CD4-positive, alpha-beta T cell treated with Interferon gamma for 1 hour (primary cell): ENCODE data around the gene SLC44A3.
"Not testable (repeated sequence)": the region's sequence is repeated elsewhere in the genome, so short reads cannot be mapped to it uniquely, and the experiment has no call there.

Experiments
- DNase-seq: peaks from one replicate; pipeline ENCODE4 v3.0.0-alpha.2; 2020

Gene SLC44A3

DNA sequence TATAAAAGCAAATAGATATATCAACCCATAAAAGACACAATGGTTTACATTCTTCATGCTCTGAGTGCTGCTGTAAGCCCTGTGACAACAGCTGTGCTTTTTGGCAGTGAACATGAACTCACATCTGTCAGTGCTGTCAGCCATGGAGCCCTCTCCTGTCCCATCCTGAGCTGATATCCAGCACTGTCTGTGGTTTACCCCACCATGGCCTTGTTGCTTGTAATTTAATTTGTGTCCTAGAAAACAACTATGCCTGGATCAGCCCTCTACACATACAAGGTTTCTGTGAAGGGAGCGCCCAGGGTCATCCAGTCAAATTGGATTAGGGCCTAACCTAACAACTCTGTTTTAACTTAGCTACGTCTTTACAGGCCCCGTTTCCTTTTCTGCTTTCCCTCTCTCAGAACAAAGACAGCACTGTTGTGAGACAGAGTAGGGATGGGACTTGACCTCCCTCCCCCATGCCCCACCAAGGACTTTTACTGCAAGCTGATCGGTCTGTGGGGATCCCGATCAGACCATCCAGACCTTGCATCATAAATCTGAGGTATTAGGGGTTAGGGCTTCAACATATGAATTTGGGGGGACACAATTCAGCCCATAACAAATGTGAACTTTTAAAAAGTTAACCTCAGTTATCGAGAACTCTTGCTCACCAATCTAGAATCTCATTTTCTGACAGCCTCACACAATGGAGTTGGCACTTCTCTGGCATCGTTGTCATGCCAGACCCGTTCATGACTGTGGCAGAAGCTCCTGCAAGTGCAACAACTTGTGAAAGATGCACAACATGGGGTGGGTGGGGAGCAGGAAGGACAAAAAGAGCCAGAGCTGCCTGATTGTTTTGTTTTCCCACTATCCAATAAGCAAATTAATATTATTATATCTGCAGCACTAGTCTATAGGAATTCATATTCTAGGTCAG lies 16.4 kb upstream of the SLC44A3 start:
- no peak for DNase-seq

DNA sequence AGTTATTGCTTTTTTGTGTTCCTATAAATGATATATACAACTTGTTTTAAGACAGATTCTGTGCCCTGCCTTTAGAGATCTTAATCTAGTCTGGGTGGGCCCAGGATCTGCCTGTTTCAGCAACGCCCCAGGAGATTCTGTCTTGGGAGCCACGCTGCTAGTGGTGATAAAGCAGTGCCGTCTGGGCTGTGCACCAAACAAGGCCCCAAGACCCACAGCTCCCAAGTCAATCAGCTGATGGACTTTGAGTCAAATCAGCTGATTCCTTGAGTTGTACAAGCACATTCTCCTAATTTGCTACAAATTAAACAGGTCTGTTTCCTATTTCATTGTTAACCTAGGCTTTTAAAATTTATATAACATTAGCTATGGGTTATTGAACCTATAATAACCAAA lies 15.7 kb upstream of the SLC44A3 start:
- no peak for DNase-seq

DNA sequence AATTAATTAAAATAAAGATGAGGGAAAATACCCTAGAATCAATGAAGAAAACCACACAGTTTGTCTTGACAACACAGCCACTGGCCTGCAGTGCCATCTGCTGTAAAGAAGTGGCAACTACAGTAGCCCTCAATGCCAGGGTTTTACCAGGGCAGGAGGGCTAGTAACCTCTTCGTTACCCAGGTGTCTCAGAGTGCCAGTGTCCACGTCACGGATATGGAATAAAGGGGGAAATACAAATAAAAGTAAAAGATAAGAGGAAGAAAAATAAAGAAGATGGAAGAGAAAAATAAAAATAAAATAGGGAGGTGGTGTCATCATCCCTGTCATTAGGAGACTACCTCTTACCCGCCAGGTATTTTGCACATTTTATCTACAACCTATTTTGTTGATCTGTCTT lies 14.2 kb upstream of the SLC44A3 start:
- DNase-seq, result peak; percentile 36

DNA sequence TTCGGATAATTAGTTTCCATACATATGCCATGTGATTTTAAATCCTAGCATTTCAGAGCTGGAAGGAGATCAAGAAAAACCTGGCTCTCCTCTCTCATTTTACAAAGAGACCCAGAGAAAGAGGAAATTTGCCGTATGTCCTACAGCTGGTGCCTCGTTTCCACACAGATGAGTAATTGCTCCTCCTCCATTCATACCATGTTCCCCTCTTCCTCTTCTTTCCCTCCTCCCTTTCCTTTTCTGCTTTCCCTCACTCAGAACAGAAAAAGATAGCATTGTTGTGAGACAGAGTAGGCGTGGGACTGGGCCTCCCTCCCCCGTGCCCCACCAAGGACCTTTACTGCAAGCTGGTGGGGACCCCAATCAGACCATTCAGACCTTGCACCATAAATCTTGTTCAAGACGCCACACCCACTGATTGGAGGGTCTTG lies 13.7 kb upstream of the SLC44A3 start:
- no peak for DNase-seq

DNA sequence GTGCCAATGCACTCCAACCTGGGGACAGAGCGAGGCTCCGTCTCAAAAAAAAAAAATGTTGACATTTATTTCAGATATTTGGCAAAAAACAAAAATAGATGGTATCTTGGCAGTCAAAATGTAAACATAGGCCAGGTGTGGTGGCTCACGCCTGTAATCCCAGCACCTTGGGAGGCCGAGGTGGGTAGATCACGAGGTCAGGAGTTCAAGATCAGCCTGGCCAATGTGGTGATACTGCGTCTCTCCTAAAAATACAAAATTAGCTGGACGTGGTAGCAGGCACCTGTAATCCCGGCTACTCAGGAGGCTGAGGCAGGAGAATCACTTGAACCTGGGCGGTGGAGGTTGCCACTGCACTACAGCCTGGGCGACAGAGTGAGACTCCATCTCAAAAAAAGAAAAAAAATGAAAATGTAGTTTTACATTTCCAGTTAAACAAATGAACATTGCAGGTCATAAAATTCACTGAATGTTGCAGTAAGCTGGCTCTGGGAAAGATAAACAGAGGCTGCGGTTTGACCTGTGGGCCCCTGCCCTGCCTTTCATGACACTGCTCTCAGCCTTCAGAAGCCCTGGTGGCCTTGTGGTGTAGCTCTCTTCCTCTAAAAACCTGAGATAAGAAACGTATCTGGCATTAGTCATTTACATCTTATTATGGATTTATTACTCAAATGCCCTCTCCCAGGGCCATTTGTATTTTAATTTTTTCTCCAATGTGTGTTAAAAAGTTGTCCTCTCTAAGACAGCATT lies 12.2 kb upstream of the SLC44A3 start:
- no peak for DNase-seq

DNA sequence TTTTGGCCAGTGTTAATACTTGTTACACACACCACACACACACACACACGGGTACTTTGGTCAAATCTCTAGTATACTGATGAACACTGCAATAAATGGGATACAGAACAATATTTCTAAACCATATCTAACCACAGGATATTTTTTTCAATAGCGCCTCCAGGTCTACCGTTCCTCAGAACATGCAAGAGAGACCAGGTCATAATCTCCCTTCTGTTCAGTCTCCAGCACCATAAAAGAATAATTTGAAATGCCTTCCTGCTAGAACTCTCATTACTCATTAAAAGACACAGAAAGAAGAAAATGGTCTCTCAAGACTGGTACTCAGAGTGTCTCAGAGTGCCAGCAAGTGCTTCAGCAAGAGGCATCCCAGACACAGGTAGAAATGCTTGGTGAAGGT lies 11.5 kb upstream of the SLC44A3 start:
- no peak for DNase-seq

DNA sequence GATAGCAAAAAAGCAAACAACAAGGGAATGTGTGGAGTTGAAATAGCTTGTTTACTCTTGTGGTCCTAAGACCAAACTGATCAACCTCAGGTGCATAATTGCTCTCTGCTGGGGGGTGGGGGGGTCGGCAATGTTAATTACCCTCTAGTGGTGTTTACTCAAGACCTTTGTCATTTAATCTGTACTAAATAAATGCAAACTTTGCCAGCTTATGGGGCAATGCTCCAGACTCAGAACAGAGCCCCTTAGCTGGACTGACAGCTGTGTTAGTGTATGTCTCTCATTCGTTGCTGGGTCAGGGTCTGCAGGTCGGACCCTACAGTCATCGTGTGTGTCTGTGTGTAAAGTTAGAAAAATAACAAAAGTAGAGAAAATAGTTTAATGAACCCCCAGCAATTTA lies 7.2 kb upstream of the SLC44A3 start:
- DNase-seq, result no peak

DNA sequence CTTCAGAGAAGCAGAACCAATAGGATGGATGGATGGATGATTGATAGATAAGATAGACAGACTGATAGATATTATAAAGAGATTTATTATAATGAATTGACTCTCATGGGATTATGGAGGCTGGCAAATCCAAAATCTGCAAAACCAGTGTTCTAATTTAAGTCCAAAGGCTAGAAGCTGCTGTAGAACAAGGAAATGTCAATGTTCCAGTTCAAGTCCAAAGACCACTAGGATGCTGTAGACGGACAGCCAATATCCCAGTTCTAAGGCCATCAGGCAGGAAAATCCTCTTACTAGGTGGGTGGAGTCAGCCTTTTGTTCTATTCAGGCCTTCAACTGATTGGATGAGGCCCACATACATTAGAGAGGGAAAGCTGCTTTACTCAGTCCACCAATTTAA lies 4.1 kb upstream of the SLC44A3 start:
- DNase-seq, result no peak

DNA sequence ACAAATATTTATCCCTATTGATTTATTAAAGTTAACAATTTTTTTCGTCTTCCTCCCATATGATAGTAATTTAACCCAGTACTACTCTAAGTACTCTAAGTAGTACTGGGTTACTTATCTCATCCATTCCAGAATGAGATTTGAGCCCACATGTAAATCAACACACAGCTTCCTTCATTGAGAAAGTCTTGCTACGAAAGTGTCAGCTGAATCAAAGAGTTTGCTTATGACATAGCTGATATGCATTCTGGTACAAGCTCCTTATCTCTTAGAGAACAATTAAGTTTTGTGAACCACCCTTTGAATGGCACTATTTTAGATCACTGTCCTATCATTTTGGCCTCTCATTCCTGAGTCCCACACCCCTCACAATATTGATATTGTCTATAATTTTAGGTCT lies 2.4 kb upstream of the SLC44A3 start:
- no peak for DNase-seq

DNA sequence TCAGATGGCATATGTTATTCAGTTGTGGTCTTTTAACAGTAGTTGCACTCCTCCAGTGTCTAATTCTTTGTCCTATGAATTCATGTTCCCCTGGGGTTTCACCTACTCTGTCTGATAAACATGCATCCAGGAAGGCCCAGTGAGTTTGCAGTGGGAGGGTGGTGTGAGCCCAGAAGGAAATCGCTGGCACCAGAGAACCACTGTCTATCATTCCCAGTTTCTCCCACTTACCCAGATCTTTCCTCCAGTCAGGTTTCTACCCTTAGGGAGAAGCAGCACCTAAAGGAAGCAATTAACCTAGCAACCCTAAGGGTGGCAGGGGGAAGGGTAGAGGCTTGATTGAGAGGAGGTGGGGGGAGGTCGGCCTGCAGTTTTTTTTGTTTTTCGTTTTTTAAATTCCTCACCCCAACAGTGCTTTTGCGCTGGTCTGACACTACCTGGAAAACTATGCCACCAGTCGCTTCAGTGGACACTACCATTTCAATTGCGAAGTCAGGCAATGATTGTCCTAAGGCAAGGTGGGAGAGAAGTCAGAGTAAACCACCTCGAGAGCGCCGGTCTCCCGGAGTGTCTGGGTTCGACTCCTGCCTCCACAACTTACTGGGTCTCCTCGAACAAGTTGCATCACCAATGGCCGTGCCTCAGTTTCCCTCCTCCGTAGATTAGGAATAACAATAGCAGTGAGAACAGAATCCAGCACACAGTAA lies 766 bp upstream of the SLC44A3 start:
- no peak for DNase-seq

DNA sequence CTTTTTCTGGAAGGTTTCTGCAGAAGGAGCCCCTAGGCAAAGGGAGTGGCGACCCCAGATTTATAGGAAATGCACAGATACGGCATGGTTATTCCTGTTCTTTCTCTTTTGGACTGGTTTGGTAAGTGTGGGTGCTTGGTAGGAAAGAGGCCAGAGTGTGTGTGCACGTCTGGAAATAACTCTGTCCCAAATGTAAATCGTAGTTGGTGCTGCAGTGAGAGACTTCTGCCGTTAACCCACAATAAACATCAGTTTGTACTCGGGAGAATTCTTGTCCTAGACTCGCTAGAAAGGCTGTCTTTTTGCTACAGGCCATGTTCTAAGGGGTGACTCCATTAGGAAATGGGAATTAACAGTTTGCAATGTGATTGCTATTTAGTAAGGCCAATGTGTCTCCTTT lies 779 bp downstream of the SLC44A3 start:
- DNase-seq, result no peak

DNA sequence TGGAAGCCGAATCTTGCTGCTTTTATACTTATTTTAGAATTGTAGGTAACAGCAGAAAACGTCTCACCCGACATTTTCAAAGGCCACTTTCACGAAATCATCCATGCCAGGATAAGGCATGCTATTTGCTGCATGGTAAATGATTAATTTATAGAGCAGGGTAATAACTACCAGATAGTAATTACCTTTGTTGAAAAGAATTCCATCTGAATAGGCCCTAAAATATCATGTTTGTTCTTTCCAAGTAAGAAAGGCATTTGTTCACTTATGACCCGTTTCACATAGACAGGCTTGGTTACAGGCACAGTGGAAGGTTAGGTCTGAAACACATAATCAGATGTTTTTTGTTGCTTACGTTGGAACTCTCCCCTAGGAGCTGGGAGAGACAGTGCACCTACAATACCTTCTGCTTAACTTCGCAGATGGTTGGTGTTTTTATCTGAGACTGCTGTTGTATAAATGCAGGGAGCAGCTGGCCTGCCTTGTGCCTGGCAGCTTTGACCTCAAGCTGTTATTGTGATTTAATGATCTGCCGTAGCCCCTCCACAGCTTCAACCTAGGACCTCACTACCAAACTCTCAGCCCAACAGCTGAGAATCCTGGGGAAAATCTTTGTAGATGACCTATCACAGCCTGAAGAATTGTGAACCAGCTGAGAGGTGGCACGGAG lies 1.6 kb downstream of the SLC44A3 start:
- no peak for DNase-seq

DNA sequence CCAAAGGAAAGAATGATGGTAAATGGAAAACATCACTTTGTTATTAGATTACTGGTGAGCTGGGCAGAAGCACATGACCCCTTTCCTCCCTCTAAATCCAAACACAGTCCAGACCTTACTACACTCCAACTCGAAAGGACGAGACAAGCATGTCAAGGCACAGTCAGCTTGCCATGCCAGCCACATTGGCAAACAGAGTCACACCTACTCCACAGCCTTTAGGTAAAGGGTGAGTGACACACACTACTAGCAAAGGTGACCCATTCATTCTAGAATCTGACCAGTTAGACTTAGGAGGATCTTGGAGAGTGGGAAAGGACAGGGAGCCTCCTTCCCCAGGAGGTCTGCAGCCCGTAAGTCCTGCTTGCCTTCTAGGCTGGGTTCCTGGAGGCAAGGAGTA lies 3.0 kb downstream of the SLC44A3 start:
- DNase-seq, result no peak

DNA sequence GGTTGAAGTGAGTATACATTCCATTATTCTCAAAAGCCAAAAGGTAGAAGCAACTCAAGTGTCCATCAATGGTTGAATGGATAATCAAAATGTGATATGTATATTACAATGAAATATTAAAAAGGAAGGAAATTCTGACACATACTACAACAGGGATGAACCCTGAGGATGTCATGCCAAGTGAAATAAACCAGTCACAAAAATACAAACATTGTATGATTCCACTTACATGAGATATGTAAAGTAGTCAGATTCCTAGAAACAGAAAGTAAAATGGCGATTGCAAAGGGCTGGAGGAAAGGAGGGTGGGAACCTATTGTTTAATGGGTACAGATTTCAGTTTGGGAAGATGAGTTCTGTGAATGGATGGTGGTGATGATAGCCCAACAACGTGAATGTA lies 5.8 kb downstream of the SLC44A3 start:
- DNase-seq, result no peak

DNA sequence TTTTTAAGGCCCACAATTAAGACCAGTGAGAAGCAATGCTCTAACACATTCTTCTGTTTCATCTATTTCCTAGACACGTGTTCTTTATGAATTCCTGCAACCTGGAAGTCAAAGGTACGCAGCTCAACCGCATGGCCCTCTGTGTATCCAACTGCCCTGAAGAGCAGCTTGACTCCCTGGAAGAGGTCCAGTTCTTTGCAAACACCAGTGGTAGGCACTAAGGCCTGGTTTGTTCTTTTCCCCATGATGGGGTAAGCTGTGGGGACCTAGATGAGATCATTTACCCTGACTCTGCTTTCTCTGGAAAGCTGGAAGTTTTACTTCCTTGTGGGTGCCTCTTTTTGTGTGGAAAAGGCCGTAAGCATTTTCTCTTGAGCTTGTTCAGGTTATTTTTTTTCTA lies 7.3 kb downstream of the SLC44A3 start:
- DNase-seq, result no peak

DNA sequence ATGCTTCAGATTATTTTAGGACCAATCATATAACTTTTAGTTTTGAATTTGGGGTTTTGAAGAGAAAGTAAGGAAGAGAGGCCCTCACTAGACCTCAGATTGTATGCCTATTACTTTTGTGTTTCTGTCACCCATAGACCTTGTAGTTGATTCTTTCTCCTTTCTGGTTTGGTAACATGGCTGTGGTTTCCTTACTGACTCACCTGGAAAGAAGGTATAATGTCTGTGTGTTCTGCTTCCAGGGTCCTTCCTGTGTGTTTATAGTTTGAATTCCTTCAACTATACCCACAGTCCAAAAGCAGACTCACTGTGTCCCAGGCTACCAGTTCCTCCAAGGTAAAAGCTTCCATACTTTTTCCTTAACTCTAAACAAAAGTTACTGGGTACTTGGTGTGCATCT lies 8.1 kb downstream of the SLC44A3 start:
- no peak for DNase-seq

DNA sequence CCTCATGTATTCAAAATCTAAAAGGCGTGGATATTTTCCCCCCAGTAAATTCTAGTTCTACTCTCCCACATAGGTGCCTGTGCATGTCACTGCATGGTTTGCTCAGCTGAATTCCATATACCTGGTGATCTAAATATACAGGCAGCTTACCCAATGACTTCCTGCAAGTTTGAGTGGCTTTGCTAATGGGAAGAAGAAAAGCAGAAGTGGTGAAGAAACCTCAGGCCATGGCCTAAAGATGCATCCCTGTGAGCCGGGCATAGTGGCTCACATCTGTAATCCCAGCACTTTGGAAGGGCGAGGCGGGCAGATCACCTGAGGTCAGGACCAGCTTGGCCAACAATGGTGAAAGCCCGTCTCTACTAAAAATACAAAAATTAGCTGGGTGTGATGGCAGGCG lies 11.5 kb downstream of the SLC44A3 start:
- DNase-seq, result no peak

DNA sequence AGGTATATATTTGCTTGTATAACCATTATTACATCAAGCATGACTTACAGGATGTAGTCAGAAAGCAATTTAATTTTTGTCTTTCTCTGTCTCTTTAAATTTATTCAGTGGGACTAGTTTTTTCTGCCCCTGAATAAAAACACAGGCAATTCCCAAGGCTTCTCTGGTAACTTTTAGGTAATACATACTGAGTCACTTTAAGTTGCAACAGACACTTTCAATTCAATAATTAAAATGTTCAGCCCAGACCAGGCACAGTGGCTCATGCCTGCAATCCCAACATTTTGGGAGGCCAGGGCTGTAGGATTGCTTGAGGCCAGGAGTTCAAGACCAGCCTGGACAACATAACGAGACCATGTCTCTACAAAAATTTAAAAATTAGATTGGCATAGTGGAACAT lies 12.3 kb downstream of the SLC44A3 start:
- no peak for DNase-seq

DNA sequence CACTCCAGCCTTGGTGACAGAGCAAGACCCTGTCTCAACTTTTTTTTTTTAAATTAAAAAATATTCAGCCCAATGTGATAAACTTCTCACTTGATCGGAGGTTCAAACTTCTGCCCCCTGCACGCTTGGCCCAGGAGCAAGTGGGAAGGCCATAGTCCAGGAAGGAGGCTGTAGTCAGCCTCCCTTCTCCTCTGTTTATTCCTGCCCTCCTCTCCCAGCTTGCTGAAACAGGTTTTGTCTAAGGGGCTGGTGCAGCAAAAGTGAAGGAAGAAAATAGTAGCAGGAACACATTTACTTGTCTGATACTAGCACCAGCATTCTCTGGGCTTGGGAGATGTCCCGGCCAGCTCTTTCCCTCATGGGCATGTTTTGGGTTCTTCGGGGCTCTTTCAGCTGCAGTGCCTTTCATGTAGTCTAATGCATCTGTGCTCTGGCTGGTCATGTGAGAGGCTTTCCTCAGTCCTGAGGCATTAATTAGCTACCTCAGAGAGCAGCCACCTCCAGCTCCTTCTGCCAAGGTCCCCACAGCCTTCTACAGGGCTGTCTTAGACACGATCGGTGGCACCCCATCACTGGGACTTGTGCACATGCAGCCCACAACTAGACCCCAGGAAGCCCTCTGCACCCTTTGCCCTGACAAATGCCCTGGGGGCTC lies 12.9 kb downstream of the SLC44A3 start:
- no peak for DNase-seq

DNA sequence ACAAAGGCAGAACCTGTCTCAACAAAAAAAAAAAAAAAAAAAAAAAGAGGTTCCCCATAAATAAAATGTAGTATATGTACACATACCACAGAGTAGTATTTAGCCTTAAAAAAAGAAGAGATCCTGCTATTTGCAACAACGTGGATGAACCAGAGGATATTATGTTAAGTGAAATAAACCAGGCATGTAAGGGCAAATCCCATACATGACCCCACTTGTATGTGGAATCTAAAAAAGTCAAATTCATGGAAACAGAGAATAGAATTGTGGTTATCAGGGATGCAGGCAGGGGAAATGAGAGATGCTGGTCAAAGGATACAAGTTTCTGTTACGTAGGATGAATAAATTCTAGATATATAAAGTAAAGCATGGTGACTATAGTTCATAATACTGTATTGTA lies 16.7 kb downstream of the SLC44A3 start:
- DNase-seq, result no peak

DNA sequence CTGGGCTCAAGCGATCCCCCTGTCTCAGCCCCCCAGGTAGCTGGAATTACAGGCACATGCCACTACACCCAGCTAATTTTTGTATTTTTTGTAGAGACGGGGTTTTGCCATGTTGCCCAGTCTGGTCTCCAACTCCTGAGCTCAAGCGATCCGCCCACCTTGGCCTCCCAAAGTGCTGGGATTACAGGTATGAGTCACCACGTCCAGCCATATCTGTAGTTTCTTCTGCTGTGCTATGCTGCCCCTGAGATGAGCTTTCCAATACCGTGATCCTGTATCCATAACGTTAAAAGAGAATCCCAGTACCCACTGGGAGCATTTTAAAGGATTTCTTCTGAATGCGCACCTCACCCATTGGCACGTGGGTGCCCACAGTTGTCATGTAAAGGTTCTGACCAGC lies 20.2 kb downstream of the SLC44A3 start:
- DNase-seq, result not testable (repeated sequence)

DNA sequence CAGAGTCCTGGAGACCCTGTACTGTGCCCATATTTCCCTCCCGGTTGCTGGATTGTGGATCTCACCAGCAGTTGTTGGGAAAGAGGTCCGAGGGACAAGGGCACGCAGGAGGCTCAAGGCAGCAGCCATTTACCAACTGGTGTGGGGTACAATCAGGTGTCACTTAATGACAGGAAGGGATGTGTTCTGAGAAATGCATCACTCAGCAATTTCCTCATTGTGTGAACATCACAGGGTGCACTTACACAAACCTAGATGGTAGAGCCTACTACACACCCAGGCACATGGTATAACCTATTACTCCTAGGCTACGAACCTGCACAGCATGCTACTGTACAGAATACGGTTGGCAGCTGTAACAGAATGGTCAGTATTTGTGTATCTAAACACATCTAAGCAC lies 20.7 kb downstream of the SLC44A3 start:
- no peak for DNase-seq

DNA sequence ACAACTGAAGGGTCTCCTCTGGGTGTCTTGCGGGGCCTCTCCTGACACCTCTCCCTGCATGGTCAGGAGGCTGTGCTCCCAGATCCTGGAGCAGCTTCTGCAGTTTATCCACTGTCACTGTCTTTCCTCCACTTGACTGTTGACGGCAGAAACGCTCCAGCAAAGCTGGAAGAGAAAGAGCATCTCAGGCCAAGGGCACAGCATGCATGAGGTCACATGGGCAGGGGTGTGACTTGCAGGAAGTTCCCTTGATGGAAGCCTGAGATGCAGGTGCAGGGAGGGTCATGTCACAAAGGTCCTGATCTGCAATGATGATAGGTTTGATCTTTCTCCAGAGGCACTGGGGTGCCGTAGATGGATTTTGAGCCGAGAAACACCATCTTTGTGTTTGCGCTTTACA lies 23.3 kb downstream of the SLC44A3 start:
- DNase-seq, result no peak
